Kidney glomerular epithelial cell (primary cell): ENCODE measurements around the gene HABP4.

Experiments
- DNase-seq: peaks from one replicate; lab custom pipeline; 2025; lab: John Stamatoyannopoulos, UW

The HABP4 gene

DNA sequence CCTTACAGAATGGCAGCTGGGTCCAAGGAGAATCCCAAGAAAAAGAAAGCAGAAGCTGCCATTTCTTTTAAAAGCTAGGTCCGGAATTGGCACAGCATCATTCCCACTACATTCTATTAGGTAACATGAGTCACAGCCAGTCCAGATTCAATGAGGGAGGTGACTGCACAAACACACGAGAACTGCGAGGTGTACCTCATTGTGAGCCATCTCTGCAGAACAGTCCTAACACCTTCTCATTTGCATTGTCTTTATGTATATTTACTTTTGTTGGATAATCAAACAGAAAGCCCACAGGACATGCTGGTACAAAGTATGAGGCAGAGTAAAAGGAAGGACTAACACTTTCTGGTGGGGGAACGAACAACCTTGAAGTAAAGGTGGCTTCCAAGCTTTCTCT lies 14.6 kb upstream of the HABP4 start:
- DNase-seq, result no peak

DNA sequence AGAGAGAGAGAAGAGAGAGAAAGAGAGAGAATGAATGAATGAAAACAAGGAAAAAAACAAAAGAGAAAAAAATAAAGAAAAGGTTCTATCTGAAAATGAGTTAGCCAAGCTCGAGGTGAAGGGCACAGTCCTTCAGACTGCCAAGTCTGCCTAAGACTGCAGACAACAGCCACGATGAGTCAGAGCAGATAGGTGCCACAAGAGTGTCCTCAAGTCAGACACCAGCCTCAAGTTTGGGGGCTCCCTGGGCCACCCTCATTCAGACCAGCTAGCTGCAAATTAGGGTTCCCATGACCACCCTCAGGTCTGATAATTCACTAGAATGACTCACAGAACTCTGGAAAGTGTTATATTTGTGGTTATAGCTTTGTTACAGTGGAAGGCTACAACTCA lies 13.9 kb upstream of the HABP4 start:
- DNase-seq, result no peak

DNA sequence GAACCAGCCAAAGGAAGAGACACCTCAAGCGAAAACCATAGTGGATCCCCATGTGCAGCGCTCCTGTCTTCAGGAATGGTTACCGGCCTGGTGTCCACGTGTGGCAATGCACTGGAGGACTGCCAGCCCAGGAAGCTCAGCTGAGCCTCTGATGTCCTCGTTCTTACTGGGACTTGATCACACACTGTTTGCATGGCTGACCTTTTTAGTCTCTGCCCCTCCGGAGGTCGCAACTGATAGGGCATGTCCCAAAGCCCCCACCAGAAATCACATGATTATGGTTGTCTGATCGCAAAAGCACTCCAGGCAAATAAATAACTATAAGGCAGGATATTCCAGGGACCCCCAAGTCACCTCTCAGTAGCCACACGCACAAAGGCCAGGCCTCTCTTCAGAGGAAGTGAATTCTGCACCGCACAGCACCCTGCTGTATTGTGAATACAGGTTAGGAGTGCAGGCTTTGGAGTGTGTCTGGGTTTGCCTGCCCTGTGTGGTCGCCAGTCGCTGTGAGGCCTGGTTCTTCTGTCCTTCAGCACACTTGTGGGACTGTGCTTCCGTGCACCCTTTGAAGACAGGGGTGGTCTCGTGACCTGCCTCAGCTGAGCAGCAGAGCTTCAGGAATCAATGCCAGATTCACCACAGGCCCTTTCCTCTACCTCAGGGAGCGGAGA lies 13.4 kb upstream of the HABP4 start:
- no peak for DNase-seq

DNA sequence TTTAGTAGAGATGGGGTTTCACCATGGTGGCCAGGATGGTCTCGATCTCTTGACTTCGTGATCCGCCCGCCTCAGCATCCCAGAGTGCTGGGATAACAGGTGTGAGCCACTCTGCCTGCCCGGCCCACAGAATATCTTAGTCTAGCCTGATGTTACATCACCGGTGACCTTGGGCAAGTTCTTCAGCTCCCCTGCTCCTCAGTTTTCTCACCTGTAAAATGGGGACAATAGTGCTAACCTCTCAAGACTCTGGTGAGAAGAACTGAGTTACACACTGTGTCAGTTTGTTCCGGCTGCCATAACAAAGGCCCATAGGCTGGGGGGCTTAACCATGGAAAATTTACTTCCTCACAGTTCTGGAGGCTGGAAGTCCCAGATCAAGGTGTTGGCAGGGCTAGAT lies 12.5 kb upstream of the HABP4 start:
- DNase-seq, result no peak

DNA sequence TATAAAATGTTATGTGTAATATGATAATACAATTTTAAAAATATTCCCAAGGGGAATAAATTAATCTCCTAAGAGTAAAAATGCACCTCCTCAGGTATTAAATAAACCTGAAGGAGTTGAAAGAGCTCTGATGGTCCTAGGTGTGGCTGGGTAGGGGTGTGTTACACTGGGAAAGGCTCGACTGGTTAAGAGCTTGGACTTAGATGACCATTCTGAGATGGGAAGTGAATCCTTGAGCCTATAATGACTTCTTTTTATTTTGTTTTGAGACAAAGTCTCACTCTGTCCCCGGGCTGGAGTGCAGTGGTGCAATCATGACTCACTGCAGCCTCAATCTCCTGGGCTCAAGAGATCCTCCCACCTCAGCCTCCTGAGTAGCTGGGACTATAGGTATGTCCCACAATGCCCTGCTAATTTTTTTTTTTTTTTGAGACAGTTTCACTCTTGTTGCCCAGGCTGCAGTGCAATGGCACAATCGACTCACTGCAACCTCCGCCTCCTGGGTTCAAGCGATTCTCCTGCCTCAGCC lies 9.2 kb upstream of the HABP4 start:
- DNase-seq, result no peak

DNA sequence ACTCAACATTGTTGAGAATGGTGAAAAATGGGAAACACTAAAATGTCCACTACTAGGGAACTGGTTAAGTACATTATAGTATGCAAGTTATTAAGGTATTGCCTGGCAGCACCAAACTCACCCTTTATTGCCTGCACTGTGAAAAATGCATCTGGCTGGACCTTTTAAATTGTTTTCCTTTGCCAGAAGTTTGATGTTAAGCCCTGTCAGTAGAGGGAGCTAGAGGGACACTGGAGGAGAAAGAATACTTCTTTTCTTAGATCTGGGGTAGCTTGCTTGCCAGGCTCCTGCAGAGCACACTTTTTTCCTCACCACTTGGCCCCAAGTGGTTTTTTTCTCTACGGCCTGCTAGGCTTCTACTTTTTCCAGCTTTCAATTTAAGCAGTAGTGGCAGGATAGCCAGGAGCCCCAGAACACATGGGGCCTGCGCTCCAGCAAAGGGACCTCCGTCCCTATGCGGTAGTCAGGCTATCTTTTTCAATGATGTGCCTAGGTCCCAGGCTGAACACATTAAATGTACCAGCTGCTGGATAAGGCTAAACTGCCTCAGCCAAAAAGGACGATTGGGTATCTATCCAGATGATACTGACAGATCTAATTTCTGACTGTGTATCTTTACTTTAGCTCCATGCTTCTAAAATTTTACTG lies 8.0 kb upstream of the HABP4 start:
- DNase-seq, result no peak

DNA sequence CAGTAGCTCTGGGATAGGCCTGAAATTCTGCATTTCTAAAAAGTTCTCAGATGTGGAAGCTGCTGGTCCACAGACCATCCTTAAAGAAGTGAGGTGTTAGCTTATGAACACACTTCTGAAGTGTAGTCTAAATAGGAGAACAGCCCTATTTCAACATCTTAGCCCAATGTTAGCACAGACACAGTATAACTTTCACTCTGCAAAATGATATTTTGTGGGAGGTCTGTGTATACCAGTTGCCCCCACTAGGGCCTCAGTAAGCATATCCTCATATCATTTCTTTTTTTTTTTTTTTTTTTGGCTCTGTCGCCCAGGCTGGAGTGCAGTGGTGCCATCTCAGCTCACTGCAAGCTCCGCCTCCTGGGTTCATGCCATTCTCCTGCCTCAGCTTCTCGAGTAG lies 7.5 kb upstream of the HABP4 start:
- no peak for DNase-seq

DNA sequence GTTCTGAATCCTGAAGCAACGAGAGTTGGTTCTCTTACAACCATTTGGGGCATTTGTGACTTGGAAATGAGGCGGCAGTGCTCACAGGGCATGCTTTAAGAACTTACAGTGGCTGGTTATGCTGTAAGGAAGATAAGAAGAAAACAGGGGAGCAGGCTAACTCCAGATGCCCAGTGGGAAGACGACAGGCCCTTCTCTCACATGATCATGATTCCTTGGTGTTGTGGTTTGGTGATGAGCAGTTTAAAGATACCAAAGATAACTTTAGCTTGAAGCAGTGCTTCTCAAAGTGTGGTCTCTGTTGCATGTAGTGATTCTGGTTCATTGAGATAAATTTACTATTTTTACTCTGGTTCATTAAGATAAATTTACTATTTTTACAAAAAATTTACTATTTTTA lies 2.6 kb upstream of the HABP4 start:
- DNase-seq, result no peak

DNA sequence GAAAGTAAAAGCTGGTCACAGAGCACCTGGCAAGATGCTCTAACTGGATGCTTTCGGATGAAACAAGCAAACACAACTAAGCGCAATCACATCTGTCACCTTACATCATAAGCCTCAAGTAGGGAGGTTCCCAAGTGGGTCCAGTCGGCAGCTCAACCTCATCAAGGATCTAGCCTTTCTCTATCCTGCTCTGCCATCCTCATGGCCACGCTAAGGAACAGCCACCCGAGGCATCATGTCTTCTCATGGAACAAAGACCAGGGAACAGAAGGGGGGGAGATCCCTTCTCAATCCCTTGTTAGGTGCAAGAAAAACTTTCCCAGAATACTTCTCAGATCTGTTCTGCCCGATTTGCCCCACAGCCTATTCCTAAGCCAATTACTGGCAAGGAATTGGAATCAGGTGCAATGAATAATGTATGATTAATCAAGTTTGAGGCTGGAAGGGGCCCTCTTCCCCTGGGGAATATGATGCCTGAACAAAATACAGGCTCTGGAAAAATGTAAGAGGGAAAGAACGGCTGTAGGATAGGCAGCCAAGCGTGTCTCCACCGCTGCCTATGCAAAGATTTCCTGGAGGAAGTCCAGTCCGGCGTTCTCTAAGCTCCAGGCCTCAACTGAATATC lies 1.3 kb upstream of the HABP4 start:
- no peak for DNase-seq

DNA sequence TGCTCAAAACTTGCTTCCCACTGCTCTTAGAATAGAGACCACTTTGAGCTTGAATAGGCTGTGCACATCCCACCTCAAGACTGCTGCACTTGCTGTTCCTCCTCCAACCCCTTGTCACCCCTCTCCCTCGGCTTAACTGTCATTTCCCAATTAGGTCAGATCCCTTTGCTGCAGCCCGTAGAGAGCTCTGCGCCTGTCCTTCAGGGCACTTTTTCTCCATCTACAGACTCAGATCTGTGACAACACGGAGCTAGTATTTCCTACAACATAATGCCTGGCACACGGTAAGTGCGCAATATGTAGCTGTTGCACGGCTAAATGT lies 485 bp upstream of the HABP4 start:
- DNase-seq, result no peak

DNA sequence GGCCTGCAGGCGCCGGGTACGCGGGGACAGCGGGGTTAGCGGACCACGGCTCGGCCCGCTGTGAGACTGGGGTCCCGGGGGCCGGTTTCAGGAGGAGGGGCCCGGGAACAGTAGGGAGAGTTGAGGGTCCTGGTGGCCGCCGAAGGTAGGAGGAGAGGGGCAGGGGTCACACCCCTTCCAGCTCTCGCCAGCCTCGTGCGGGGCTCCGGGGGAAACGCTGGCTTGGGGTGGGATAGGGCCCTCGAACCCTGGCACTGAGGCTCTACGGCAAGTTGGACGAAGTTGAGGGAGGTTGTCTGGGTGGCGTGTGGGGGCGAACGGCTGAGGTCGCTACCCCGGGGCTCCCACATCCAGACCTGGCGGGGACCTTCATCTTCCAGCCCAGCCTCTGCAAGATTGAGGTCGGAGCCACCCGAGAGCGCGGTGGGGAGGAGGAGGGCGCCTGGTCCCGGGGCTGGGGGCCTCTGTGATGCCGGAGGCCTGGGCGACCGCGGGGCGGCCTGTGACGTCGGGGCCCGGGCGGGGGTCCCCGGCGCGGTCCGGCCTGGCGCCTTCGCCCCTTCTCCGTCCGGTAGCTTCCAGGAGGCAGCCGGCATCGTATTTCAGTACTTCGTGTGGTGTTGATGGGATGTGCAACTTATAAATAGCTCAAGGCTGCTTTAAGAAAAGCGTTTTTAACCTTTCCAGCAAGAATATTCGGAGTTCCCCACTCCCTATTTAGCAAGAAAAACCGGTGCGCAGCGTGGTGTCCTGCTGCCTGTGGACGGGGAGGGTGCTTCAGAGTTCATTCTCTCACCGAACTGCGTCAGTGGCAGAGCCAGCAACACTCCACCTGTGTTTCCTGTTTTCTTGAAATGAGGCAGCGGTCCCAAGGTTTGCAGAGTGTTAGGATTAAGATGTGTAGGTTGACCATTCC lies 902 bp downstream of the HABP4 start:
- no peak for DNase-seq

DNA sequence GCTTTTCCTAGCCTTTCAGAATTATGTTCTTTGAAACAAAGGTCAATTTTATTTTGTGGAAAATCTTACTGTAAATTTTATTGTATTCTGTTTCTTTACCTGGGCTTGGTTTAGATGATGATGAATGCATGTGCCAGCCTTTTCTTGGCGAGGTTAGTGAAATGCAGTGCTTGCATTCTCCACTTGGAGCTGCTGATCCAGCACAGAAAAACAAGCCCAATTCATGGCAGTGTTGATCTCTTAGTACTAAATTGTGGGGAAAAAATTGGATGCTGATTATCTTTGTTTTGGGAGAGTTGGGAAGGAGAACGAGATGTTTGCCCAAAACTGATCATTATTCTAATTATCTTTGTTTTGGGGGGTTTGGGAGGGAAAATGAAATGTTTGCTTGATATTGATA lies 3.7 kb downstream of the HABP4 start:
- no peak for DNase-seq

DNA sequence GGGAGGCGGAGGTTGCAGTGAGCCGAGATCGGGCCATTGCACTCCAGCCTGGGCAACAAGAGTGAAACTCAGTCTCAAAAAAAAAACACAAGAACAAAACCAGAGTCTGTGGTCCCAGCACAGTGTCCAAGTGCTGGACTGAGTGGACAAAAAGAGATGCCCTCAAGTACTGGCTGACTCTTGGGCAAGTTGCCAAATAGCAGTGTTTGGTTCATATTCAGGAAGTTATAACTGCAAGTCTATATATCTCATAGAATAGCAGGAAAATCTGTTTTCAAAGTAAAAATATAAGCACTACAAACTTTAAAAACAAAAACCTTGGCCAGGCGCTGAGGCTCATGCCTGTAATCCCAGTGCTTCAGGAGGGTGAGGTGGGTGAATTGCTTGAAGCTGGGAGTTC lies 7.3 kb downstream of the HABP4 start:
- DNase-seq, result no peak

DNA sequence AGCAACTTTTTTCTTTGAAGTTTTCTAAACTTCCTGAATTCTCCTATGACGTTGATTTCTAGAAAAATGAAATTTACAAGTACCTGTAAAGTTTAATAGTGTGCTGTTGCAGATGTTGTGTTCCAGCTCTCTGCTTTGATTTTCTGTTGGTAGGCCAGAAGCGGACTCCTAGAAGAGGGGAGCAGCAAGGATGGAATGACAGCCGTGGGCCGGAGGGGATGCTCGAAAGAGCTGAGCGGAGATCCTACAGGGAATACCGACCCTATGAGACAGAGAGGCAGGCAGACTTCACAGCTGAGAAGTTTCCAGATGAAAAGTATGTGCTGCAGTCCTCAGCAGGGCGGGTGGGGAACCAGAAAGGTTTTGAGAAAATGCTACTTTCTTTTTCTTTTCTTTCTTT lies 8.3 kb downstream of the HABP4 start:
- no peak for DNase-seq

DNA sequence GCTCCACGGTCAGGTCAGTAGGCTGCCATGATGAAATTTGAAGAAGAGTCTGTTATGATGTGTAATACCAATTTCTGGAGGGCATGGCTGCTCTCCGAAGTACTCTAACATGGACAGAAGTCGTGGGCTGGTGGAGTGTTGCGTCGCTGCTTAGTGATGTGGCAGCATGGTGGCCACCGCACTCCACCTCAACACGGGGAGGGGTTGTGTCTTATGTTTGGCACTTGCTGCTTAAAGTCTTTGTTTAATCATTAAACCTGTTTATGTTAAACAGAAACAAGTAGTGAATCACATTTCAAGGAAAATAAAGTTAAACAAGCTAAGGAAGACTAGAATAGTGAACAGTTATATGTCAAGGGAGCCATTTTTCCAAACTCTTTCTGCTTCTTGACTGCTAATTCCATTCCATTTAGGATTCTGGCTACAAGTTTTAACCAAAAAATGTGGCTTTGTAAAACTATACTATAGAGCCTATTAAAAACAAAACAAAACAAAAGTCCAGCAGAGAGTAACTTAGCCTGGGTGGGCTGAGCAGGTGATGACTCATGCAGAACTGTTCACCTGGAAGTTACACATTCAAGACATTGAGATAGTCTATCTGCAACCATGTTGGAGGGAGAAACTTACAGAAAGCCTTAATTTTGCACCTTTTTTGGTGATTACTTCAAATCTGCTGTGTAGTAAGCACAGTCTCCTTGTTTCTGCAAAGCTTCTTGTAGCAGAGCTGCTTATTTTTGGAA lies 9.5 kb downstream of the HABP4 start:
- DNase-seq, result no peak

DNA sequence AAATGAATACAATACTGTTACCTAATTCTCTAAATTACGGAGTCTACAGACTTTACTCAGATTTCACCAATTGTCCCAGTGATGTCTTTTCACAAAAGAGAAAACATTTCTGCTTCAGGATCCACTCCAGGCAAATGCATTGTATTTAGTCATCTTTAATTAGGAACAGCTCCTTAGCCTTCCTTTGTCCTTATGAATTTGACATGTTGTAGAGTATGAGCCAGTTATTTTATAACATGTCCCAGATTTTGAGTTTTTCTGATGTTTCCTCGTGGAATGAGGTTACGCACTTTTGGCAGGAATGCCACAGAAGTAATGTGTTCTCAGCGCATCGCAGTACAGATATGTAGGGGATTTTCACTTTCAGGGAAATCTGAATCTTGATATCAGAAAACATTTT lies 10.5 kb downstream of the HABP4 start:
- no peak for DNase-seq

DNA sequence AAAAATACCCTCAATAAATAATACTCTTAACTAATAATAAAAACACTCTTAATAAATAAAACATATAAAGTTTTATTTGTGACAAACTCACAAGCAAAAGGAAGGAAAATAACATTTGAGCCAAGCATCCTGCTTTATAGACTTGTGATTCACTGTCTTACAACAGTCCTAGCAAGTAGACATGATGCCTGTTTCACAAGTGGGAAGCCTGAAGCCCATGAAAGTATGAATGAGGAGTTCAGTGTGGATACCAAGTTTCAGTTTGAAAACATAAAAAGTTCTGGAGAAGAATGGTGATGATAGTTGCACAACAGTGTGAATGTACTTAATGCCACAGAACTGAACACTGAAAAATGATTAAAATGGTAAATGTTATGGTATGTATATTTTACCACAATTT lies 10.9 kb downstream of the HABP4 start:
- DNase-seq, result no peak

DNA sequence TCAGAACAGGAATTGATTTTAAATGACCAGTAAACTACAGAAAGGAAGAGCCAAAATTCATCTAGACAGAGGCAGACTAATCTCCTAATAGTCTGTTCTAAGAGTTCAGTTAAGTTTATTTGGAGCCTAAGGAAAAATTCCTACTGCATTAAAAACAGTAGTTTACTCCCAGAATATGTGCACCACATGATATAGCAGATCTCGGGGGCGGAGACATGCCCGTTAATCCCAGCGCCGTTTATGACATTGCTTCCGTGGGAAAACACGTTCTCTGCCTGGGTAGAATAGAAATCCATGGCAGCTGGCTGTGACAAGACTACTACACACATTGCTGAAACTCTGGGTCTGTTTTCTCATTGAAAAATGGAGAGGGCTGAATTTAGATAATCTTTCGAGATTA lies 11.4 kb downstream of the HABP4 start:
- DNase-seq, result no peak

DNA sequence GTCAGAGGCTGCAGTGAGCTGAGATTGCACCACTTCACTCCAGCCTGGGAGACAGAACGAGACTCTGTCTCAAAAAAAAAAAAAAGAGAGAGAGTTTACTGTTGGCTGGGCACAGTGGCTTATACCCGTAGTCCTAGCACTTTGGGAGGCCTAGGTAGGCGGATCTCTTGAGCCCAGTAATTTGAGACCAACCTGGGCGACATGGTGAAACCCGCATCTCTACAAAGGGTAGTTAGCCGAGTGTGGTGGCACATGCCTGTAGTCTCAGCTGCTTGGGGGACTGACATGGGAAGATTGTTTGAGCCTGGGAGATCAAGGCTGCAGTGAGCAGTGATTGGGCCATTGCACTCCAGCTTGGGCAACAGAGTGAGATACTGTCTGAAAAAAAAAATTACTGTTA lies 12.6 kb downstream of the HABP4 start:
- DNase-seq, result no peak

DNA sequence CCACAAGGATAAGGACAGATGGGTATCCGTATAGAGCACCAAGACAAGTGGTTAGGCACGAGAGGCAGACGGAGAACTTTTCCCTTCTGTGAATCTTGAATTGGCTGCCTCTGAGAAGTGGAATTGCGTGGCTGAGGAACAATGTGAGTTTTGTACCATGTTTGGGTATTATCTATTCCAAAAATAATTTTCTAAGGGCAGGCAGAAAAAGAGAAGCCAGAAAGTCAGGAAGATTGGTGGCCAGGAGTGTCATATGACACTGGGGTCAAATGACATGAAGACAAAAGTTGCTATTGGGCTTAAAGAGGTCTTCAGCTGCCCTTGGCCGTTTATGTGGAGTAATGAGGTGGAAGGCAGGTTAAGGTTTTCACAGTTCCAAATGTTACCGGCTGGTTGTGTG lies 14.5 kb downstream of the HABP4 start:
- DNase-seq, result no peak

DNA sequence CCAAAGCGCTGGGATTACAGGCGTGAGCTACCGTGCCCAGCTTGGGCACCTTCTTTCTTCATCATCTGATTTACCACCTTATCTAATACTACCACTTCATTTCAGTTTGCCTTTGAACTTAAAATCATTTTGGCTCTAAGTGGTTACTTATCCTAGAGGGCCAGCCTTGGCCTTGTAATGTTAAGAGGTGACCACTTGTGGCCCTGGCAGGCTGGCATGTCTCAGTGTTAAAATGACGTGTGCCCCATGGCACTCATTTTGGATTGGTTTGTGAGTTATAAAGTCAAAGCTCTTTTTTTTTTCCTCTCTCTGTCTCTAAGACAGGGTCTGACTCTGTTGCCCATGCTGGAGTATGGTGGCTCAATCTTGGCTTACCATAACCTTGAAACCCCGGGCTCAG lies 17.8 kb downstream of the HABP4 start:
- DNase-seq, result no peak

DNA sequence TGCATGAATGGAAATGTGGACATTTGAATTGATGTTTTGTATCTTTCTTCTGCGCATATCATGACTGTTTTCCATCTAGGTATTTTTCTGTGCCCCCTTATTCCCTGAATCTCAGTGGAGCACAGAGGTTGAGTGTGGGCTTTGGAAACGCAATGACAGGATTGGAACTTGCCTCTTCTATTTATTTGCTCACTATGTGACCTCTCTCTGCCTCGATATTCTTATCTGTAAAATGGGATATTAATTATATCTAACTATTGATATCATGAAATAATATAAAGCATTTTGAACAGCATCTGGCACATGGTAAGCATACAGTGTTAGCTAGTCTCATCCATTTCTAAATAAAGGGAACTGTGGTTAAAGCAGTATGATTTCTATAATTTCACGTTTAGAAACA lies 26.0 kb downstream of the HABP4 start:
- no peak for DNase-seq
